Measurements from ENCODE around the gene REPS1. TPM values are rescaled to one million over a fixed set of nuclear protein-coding genes. Genes with fewer than 3 reads are reported as not detected.

Gene REPS1
- total and polyA plus RNA-seq, 2 of the 13 experiments (the other 11 are each of a cell fraction or from before 2014, with no cell fraction given) = 36.4 to 38.3 TPM

DNA sequence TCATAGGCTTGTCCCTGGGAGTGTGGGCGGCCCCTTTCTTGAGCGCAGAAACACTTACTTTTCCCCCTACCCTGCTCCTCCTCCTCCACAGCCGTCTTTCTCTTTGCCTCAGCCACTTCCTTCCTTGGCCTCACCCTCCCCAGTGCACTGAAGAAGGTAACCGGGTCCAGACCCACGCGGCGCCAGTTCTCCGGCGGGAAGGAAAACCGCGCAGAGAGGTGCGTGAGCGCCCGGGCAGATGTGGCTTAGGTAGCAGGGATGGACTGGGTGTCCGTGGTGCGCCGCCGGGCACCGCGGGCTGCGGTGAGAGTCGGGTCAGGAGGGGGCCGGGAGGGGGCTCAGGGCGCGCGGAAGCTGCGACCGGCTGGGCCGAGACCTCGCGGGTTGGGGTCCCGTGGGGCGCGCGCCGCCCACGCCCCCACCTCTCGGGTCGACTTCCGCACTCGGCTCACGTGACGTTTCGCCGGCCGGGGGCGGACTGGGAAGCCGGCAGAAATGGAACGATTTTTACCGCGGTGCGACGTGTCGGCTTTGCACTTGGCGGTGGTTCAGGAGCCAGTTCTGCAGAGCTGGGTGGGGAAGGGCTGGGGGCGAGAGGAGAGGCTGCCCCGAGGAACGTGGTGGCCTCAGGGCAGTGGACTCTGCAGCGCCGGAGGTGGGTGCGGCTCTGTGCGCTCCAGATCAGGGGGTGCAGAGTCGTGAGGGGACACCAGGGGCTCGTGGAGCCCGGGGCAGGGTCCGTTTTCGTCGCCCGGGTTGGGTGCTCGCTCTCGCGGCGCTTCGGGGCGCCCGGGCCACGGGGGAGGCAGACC is 40.8 kb upstream of the REPS1 start, which contains the start of gene ABRACL (continued):
- TF ChIP-seq PHF5A (CRISPR knock-in tag; IDR thresholded peaks at IDR 0.05; ENCODE audit: low read depth, unreplicated experiment) = no peak
- 0 out of 2 replicates have a peak, but pooled peaks have one; percentile 36 for TF ChIP-seq GZF1 (CRISPR knock-in tag; IDR thresholded peaks at IDR 0.05)
- no peak for TF ChIP-seq PLRG1 (conservative IDR thresholded peaks at IDR 0.05)
- TF ChIP-seq ZNF713 (CRISPR knock-in tag; IDR thresholded peaks at IDR 0.05) = no peak
- TF ChIP-seq ZNF605 (CRISPR knock-in tag; IDR thresholded peaks at IDR 0.05) = no peak
- no peak for TF ChIP-seq RFXANK (CRISPR knock-in tag; IDR thresholded peaks at IDR 0.05)
- TF ChIP-seq ZNF841 (CRISPR knock-in tag; IDR thresholded peaks at IDR 0.05; ENCODE audit: borderline replicate concordance) = no peak
- TF ChIP-seq ZNF563 (CRISPR knock-in tag; IDR thresholded peaks at IDR 0.05) = no peak; the same call in 1 of the 2 replicates
- TF ChIP-seq HOXA3 (CRISPR knock-in tag; IDR thresholded peaks at IDR 0.05) = peak; percentile 16; the same call in 1 of the 2 replicates
- TF ChIP-seq, protein P1, sequence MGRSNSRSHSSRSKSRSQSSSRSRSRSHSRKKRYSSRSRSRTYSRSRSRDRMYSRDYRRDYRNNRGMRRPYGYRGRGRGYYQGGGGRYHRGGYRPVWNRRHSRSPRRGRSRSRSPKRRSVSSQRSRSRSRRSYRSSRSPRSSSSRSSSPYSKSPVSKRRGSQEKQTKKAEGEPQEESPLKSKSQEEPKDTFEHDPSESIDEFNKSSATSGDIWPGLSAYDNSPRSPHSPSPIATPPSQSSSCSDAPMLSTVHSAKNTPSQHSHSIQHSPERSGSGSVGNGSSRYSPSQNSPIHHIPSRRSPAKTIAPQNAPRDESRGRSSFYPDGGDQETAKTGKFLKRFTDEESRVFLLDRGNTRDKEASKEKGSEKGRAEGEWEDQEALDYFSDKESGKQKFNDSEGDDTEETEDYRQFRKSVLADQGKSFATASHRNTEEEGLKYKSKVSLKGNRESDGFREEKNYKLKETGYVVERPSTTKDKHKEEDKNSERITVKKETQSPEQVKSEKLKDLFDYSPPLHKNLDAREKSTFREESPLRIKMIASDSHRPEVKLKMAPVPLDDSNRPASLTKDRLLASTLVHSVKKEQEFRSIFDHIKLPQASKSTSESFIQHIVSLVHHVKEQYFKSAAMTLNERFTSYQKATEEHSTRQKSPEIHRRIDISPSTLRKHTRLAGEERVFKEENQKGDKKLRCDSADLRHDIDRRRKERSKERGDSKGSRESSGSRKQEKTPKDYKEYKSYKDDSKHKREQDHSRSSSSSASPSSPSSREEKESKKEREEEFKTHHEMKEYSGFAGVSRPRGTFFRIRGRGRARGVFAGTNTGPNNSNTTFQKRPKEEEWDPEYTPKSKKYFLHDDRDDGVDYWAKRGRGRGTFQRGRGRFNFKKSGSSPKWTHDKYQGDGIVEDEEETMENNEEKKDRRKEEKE (IDR thresholded peaks at IDR 0.05) = no peak
- no peak for TF ChIP-seq NRL (CRISPR knock-in tag; IDR thresholded peaks at IDR 0.05; ENCODE audit: borderline replicate concordance)
- no peak for TF ChIP-seq TCF7L2 (IDR thresholded peaks at IDR 0.05; ENCODE audit: low read depth, low read length)
- no peak for TF ChIP-seq XBP1 (CRISPR knock-in tag; IDR thresholded peaks at IDR 0.05)
- TF ChIP-seq ZMYM2 (CRISPR knock-in tag; IDR thresholded peaks at IDR 0.05) = no peak
- peak; percentile 11 for TF ChIP-seq HNRNPK (IDR thresholded peaks at IDR 0.05; ENCODE audit: low read depth, low read length, poor library complexity, severe bottlenecking)
- TF ChIP-seq, protein P2, sequence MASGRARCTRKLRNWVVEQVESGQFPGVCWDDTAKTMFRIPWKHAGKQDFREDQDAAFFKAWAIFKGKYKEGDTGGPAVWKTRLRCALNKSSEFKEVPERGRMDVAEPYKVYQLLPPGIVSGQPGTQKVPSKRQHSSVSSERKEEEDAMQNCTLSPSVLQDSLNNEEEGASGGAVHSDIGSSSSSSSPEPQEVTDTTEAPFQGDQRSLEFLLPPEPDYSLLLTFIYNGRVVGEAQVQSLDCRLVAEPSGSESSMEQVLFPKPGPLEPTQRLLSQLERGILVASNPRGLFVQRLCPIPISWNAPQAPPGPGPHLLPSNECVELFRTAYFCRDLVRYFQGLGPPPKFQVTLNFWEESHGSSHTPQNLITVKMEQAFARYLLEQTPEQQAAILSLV (CRISPR knock-in tag; IDR thresholded peaks at IDR 0.05; ENCODE audit: borderline replicate concordance) = no peak
- TF ChIP-seq ZNF556 (CRISPR knock-in tag; IDR thresholded peaks at IDR 0.05; ENCODE audit: borderline replicate concordance) = peak; percentile 64; the same call in 1 of the 2 replicates
- TF ChIP-seq ZFP37 (CRISPR knock-in tag; IDR thresholded peaks at IDR 0.05; ENCODE audit: borderline replicate concordance) = no peak
- TF ChIP-seq SMC3 (IDR thresholded peaks at IDR 0.05; ENCODE audit: low read length) = no peak
- no peak for TF ChIP-seq ATRX (CRISPR knock-in tag; IDR thresholded peaks at IDR 0.05; ENCODE audit: borderline replicate concordance)
- TF ChIP-seq LCORL (IDR thresholded peaks at IDR 0.05) = no peak
- TF ChIP-seq LCORL (CRISPR knock-in tag; IDR thresholded peaks at IDR 0.05) = peak; percentile 52
- TF ChIP-seq, protein P3, sequence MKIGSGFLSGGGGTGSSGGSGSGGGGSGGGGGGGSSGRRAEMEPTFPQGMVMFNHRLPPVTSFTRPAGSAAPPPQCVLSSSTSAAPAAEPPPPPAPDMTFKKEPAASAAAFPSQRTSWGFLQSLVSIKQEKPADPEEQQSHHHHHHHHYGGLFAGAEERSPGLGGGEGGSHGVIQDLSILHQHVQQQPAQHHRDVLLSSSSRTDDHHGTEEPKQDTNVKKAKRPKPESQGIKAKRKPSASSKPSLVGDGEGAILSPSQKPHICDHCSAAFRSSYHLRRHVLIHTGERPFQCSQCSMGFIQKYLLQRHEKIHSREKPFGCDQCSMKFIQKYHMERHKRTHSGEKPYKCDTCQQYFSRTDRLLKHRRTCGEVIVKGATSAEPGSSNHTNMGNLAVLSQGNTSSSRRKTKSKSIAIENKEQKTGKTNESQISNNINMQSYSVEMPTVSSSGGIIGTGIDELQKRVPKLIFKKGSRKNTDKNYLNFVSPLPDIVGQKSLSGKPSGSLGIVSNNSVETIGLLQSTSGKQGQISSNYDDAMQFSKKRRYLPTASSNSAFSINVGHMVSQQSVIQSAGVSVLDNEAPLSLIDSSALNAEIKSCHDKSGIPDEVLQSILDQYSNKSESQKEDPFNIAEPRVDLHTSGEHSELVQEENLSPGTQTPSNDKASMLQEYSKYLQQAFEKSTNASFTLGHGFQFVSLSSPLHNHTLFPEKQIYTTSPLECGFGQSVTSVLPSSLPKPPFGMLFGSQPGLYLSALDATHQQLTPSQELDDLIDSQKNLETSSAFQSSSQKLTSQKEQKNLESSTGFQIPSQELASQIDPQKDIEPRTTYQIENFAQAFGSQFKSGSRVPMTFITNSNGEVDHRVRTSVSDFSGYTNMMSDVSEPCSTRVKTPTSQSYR (CRISPR knock-in tag; IDR thresholded peaks at IDR 0.05; ENCODE audit: borderline replicate concordance) = no peak
